Measurements from ENCODE around the gene ABCC2.
"Not testable (repeated sequence)": the region's sequence is repeated elsewhere in the genome, so short reads cannot be mapped to it uniquely, and the experiment has no call there.

ABCC2 gene

GRCh38 chr10:99855479-99856071 is 73.1 kb downstream of the ABCC2 start:
- Mint-ChIP-seq H3K4me1 (ENCODE audit: low read depth in 2 of 2) (no peaks in the 10 kb centered on the region), H3K36me3 (ENCODE audit: insufficient read depth) (peaks cover 4% of the 10 kb centered on the region), H3K27me3 (peaks cover 0 to 16% of the 10 kb centered on the region in 2 donors), H3K9me3 (no peaks in the 10 kb centered on the region), H3K27ac (no peak overlapping the region), H3K4me3 (no peak overlapping the region)
- no peak for DNase-seq
- no peak for ATAC-seq (replicated peaks)

- peaks cover 4 to 29% of the 10 kb centered on the region in 2 donors for H3K27me3 Mint-ChIP-seq
- H3K27ac Mint-ChIP-seq = no peak overlapping the region
- ATAC-seq (replicated peaks) = no peak
- H3K9me3 Mint-ChIP-seq = no peaks in the 10 kb centered on the region
- no peaks in the 10 kb centered on the region for H3K4me1 Mint-ChIP-seq (ENCODE audit: low read depth in 2 of 2)
- no peak for DNase-seq
- peaks cover 4% of the 10 kb centered on the region for H3K36me3 Mint-ChIP-seq (ENCODE audit: insufficient read depth)
- no peak overlapping the region for H3K4me3 Mint-ChIP-seq
Observed at GRCh38 chr10:99858849-99859248, 76.4 kb downstream of the ABCC2 start.

GRCh38 chr10:99859585-99859984 is 77.1 kb downstream of the ABCC2 start:
- ATAC-seq (replicated peaks) (peak; percentile 33), DNase-seq (no peak)
- no peaks in the 10 kb centered on the region for H3K36me3 Mint-ChIP-seq (ENCODE audit: insufficient read depth)
- H3K27ac Mint-ChIP-seq = no peak overlapping the region
- no peak overlapping the region for H3K4me3 Mint-ChIP-seq
- peaks cover 11 to 37% of the 10 kb centered on the region in 2 donors for H3K27me3 Mint-ChIP-seq
- no peaks in the 10 kb centered on the region for H3K4me1 Mint-ChIP-seq (ENCODE audit: low read depth in 2 of 2)
- no peaks in the 10 kb centered on the region for H3K9me3 Mint-ChIP-seq

DNA sequence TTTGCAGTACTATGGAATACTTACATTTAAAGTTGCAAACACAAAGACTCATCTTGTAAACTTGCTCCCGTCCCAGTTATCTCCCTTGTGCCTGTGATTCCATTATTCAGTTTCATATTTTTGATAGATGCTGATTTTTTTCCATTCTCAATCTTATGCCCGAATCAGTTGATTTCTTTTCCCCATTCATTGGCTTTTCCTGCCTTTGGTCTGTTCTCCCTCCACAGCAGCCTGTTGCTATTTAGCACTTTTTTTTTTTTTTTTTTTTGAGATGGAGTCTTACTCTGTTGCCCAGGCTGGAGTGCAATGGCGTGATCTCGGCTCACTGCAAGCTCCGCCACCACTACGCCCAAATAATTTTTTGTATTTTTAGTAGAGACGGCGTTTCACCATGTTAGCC is 78.0 kb downstream of the ABCC2 start:
- Mint-ChIP-seq H3K4me1 (ENCODE audit: low read depth in 2 of 2) (no peaks in the 10 kb centered on the region), H3K4me3 (no peak overlapping the region), H3K36me3 (ENCODE audit: insufficient read depth) (no peaks in the 10 kb centered on the region), H3K27me3 (peaks cover 17 to 46% of the 10 kb centered on the region in 2 donors), H3K9me3 (no peaks in the 10 kb centered on the region), H3K27ac (peak overlapping the region in 1 of 2 donors; percentile 71)
- ATAC-seq (replicated peaks) = no peak
- DNase-seq = no peak

DNA sequence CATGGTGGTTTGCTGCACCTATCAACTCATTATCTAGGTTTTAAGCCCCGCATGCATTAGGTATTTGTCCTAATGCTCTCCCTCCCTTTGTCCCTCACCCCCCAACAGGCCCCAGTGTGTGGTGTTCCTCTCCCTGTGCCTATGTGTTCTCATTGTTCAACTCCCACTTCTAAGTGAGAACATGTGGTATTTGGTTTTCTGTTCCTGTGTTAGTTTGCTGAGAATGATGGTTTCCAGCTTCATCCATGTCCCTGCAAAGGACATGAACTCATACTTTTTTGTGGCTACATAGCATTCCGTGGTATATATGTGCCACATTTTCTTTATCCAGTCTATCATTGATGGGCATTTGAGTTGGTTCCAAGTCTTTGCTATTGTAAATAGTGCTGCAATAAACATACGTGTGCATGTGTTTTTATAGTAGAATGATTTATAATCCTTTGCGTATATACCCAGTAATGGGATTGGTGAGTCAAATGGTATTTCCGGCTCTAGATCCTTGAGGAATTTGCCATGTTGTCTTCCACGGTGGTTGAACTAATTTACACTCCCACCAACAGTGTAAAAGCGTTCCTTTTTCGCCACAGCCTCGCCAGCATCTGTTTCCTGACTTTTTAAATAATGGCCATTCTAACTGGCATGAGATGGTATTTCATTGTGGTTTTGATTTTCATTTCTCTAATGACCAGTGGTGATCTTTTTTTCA is 81.2 kb downstream of the ABCC2 start:
- Mint-ChIP-seq H3K27me3 (peaks cover 45 to 67% of the 10 kb centered on the region in 2 donors), H3K9me3 (peaks cover 4 to 11% of the 10 kb centered on the region in 2 donors)
- ATAC-seq (replicated peaks); DNase-seq; H3K4me1 Mint-ChIP-seq (ENCODE audit: low read depth in 2 of 2); H3K27ac Mint-ChIP-seq; H3K36me3 Mint-ChIP-seq (ENCODE audit: insufficient read depth); H3K4me3 Mint-ChIP-seq: not testable (repeated sequence)

- not testable (repeated sequence) for DNase-seq; H3K27ac Mint-ChIP-seq; H3K36me3 Mint-ChIP-seq (ENCODE audit: insufficient read depth); H3K4me3 Mint-ChIP-seq; ATAC-seq (replicated peaks)
- H3K4me1 Mint-ChIP-seq (ENCODE audit: low read depth in 2 of 2) = peaks cover 8 to 15% of the 10 kb centered on the region in 2 donors
- H3K9me3 Mint-ChIP-seq = peaks cover 4 to 11% of the 10 kb centered on the region in 2 donors
- peaks cover 58 to 88% of the 10 kb centered on the region in 2 donors for H3K27me3 Mint-ChIP-seq
Observed at GRCh38 chr10:99867250-99867649, 84.8 kb downstream of the ABCC2 start.

DNA sequence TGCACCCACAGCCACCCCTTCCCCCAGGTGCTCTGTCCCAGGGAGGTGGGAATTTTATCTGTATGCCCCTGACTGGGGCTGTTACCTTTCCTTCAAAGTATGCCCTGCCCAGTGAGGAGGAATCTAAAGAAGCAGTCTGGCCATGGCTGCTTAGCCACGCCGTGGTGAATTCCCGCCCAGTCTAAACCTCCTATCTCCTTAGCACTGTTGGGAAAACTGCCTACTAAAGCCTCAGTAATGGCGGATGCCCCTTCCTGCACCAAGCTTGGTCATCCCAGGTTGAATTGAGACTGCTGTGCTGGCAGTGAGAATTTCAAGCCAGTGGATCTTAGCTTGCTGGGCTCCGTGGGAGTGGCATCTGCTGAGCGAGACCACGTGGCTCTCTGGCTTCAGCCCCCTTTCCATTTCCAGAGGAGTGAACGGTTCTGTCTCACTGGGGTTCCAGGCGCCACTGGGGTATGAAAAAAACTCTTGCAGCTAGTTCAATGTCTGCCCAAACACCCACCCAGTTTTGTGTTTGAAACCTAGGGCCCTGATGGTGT is 87.2 kb downstream of the ABCC2 start:
- peaks cover 8 to 15% of the 10 kb centered on the region in 2 donors for H3K4me1 Mint-ChIP-seq (ENCODE audit: low read depth in 2 of 2)
- H3K9me3 Mint-ChIP-seq = peaks cover 4 to 11% of the 10 kb centered on the region in 2 donors
- DNase-seq (no peak), ATAC-seq (replicated peaks) (peak; percentile 11)
- H3K4me3 Mint-ChIP-seq = peak overlapping the region in 1 of 2 donors; percentile 65
- H3K27me3 Mint-ChIP-seq = peaks cover 68 to 91% of the 10 kb centered on the region in 2 donors
- H3K36me3 Mint-ChIP-seq (ENCODE audit: insufficient read depth) = no peaks in the 10 kb centered on the region
- no peak overlapping the region for H3K27ac Mint-ChIP-seq

GRCh38 chr10:99870123-99870730 is 87.8 kb downstream of the ABCC2 start:
- Mint-ChIP-seq H3K4me3 (peak overlapping the region; percentile 65 to 81), H3K36me3 (ENCODE audit: insufficient read depth) (peaks cover 3% of the 10 kb centered on the region), H3K27ac (peak overlapping the region; percentile 21 to 82), H3K4me1 (ENCODE audit: low read depth in 2 of 2) (peaks cover 8 to 15% of the 10 kb centered on the region in 2 donors), H3K9me3 (peaks cover 4 to 11% of the 10 kb centered on the region in 2 donors), H3K27me3 (peaks cover 65 to 91% of the 10 kb centered on the region in 2 donors)
- peak; percentile 6 to 11 (median 8) for DNase-seq
- peak; percentile 91 for ATAC-seq (replicated peaks)

DNA sequence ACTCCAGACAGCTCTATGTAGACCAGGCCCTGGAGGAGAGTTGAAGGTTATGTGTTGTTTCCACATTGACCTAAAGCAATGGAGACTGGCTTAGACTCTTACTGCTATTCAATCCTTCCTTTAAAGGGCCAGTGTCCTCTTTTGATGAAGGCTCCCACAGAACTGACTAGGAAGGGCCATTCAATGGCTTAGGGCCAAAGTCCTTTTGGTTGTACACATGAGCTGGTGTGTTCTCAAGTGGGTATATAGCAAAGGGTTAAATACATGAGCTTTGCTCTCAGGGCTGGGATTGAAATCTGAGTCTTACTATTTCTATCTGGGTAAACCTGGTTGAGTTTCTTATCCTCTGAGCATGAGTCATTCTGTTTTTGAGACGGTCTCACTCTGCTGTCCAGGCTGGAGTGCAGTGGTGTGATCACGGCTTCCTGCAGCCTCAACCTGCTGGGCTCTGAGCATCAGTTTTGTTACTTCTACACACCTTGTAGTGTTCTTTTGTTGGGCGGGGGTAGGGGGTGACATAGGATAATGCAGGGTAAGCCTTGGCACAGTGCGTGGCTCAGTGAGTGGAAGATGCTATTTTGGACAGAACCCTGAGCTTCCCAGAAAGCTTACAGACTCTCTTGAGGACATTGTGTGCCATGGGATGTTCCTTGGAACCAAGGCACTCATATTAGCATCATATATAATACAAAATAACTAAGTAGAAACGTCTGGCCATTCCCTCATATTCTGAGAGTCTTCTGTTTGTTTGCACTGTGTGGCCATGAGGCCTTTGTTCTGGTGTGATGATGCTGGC is 90.1 kb downstream of the ABCC2 start:
- Mint-ChIP-seq H3K9me3 (peaks cover 0 to 1% of the 10 kb centered on the region in 2 donors), H3K4me3 (no peak overlapping the region), H3K4me1 (ENCODE audit: low read depth in 2 of 2) (peaks cover 8 to 15% of the 10 kb centered on the region in 2 donors), H3K27ac (no peak overlapping the region), H3K27me3 (peaks cover 43 to 76% of the 10 kb centered on the region in 2 donors), H3K36me3 (ENCODE audit: insufficient read depth) (peaks cover 3% of the 10 kb centered on the region)
- DNase-seq (no peak), ATAC-seq (replicated peaks) (no peak)

GRCh38 chr10:99873846-99874245 is 91.4 kb downstream of the ABCC2 start:
- peaks cover 33 to 63% of the 10 kb centered on the region in 2 donors for H3K27me3 Mint-ChIP-seq
- H3K4me1 Mint-ChIP-seq (ENCODE audit: low read depth in 2 of 2) = peaks cover 8 to 15% of the 10 kb centered on the region in 2 donors
- peaks cover 11% of the 10 kb centered on the region for H3K36me3 Mint-ChIP-seq (ENCODE audit: insufficient read depth)
- ATAC-seq (replicated peaks) = no peak
- H3K27ac Mint-ChIP-seq = no peak overlapping the region
- H3K9me3 Mint-ChIP-seq = no peaks in the 10 kb centered on the region
- DNase-seq = no peak
- H3K4me3 Mint-ChIP-seq = no peak overlapping the region

DNA sequence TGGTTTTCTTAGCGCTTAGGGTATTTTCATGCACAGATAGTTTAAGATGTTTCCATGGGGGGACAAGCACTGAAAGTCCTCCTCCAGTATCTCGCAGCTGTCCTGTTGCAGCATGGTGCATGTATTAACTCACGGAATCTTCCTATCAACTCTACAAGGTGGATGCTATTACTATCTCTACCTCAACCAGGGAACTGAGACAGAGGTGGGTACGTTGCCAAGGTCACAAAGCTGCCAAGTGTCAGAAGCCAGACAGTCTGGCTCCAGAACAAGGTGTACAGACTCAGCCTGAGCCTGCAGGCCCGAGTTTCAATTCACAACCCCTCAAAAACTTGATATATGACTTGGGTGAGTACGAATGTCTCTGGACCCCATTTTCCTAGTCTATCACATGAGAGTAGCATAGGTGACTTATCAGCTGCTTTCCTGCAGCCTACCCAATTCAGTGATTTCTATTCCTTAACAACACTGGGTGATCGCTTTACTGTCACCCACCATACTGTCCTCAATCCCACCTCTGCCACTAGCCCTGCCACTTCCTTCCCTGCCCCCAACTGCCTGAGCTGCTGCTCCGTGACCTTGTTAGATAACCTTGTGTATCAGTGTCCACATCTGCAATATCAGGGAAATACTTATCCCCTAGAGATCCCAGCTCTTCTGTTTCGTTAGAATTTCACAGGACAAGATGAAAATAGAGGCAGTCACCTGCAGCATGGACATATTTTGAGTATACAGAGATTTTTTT is 92.1 kb downstream of the ABCC2 start:
- Mint-ChIP-seq H3K27me3 (peaks cover 29 to 56% of the 10 kb centered on the region in 2 donors), H3K4me1 (ENCODE audit: low read depth in 2 of 2) (peaks cover 8 to 15% of the 10 kb centered on the region in 2 donors), H3K27ac (peak overlapping the region in 1 of 2 donors; percentile 6), H3K9me3 (no peaks in the 10 kb centered on the region), H3K4me3 (no peak overlapping the region), H3K36me3 (ENCODE audit: insufficient read depth) (peaks cover 15% of the 10 kb centered on the region)
- DNase-seq = no peak
- ATAC-seq (replicated peaks) = no peak

- H3K27me3 Mint-ChIP-seq = peaks cover 22 to 47% of the 10 kb centered on the region in 2 donors
- H3K4me1 Mint-ChIP-seq (ENCODE audit: low read depth in 2 of 2) = peaks cover 3 to 6% of the 10 kb centered on the region in 2 donors
- no peak overlapping the region for H3K4me3 Mint-ChIP-seq
- no peaks in the 10 kb centered on the region for H3K9me3 Mint-ChIP-seq
- ATAC-seq (replicated peaks) (no peak), DNase-seq (no peak)
- no peak overlapping the region for H3K27ac Mint-ChIP-seq
- peaks cover 15% of the 10 kb centered on the region for H3K36me3 Mint-ChIP-seq (ENCODE audit: insufficient read depth)
Observed at GRCh38 chr10:99875473-99875872, 93.0 kb downstream of the ABCC2 start.

Measured in effector memory CD8-positive, alpha-beta T cell (primary cell).